DMS153 (cell line): Measurements from ENCODE around the gene ZFAND3.

ENCODE experiments used
- DNase-seq: peaks from one replicate; lab custom pipeline; 2025; lab: John Stamatoyannopoulos, UW

The ZFAND3 gene

GRCh38 chr6:37827603-37828265 lies 8.2 kb downstream of the ZFAND3 start:
- DNase-seq, result no peak

GRCh38 chr6:37830225-37830624 lies 10.7 kb downstream of the ZFAND3 start:
- DNase-seq, result no peak

- no peak for DNase-seq
Measured at GRCh38 chr6:37831457-37831856, 11.9 kb downstream of the ZFAND3 start.

GRCh38 chr6:37835923-37836322 lies 16.4 kb downstream of the ZFAND3 start:
- DNase-seq, result no peak

GRCh38 chr6:37838219-37838921 lies 18.8 kb downstream of the ZFAND3 start:
- no peak for DNase-seq

- DNase-seq, result no peak
Measured at GRCh38 chr6:37840143-37840939, 20.8 kb downstream of the ZFAND3 start.

GRCh38 chr6:37840940-37841300 lies 21.4 kb downstream of the ZFAND3 start:
- no peak for DNase-seq

- DNase-seq, result no peak
Measured at GRCh38 chr6:37845026-37845911, 25.7 kb downstream of the ZFAND3 start.

GRCh38 chr6:37845930-37846329 lies 26.4 kb downstream of the ZFAND3 start:
- no peak for DNase-seq

- DNase-seq, result no peak
Measured at GRCh38 chr6:37847704-37848103, 28.2 kb downstream of the ZFAND3 start.

GRCh38 chr6:37848371-37848770 lies 28.8 kb downstream of the ZFAND3 start:
- no peak for DNase-seq

GRCh38 chr6:37850260-37850659 lies 30.7 kb downstream of the ZFAND3 start:
- DNase-seq, result no peak

- no peak for DNase-seq
Measured at GRCh38 chr6:37850728-37851285, 31.3 kb downstream of the ZFAND3 start.

- DNase-seq, result no peak
Measured at GRCh38 chr6:37851997-37852524, 32.5 kb downstream of the ZFAND3 start.

- DNase-seq, result no peak
Measured at GRCh38 chr6:37856285-37856684, 36.8 kb downstream of the ZFAND3 start.

GRCh38 chr6:37858363-37858762 lies 38.8 kb downstream of the ZFAND3 start:
- no peak for DNase-seq

GRCh38 chr6:37860226-37860839 lies 40.8 kb downstream of the ZFAND3 start:
- DNase-seq, result no peak

- no peak for DNase-seq
Measured at GRCh38 chr6:37861452-37861851, 41.9 kb downstream of the ZFAND3 start.

GRCh38 chr6:37862430-37862829 lies 42.9 kb downstream of the ZFAND3 start:
- DNase-seq, result no peak

GRCh38 chr6:37862992-37863391 lies 43.5 kb downstream of the ZFAND3 start:
- DNase-seq, result no peak

- DNase-seq, result no peak
Measured at GRCh38 chr6:37864250-37864649, 44.7 kb downstream of the ZFAND3 start.
